Ramos (cell line): Measurements from ENCODE around the gene FAM114A2.
"Not testable (repeated sequence)": the region's sequence is repeated elsewhere in the genome, so short reads cannot be mapped to it uniquely, and the experiment has no call there.

Experiments
- in situ Hi-C: fragments of 300-500 bp; cut with MboI; formaldehyde crosslinking; loops from one replicate; pipeline ENCODE4 v1.14.3; 2022; ENCODE audit warnings: low sequenced_read_pairs; ENCODE audit not compliant: unreplicated experiment

FAM114A2 gene

DNA sequence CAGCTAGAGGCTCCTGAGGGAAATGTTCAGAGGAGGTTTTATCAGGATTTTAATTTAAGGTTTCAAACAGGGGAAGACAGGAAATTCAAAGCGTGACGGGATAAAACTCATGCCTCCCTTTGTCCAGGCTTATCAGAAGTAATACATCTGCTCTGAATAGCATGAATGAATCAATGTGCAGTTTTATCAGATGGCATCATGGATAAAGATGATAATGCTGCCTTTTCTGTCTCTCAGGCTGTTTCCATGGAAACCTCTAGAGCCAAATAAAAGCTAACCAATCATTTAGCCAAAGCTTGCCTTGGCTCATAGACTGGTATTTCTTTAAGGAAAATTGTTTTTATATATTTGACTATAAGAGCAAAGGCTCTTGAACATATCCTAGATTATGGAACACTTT lies 16.5 kb upstream of the FAM114A2 start:
- in situ Hi-C loops = no loop called here

DNA sequence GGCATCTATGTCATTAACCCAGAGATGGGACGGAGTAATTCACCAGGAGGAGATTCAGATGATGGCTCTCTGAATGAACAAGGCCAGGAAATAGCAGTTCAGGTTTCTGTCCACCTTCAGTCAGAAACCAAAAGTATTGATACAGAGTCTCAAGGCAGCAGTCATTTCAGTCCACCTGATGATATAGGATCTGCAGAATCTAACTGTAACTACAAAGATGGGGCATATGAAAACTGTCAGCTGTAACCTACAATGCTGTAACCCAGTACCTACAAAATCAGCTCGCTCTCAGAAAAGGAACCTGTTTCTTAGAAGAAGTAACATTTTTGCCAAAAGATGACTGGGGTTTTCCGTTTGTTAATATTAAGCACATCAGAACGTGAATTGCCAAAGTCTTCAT lies 14.8 kb upstream of the FAM114A2 start:
- in situ Hi-C loops = no loop called here

DNA sequence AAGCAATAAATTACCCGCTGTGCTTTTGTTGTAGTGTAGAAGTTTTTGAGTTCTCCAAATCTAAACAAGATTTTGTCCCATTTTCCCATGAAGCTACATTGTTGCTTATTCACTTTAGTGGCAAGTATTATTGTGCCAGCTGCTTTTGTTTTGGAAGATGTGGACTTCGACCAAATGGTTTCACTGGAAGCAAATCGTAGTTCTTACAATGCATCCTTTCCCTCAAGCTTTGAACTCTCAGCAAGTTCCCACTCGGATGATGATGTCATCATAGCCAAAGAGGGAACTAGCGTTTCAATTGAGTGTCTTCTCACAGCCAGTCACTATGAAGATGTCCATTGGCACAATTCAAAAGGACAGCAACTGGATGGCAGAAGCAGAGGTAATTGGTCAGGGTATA lies 10.9 kb upstream of the FAM114A2 start:
- in situ Hi-C loops = no loop called here

DNA sequence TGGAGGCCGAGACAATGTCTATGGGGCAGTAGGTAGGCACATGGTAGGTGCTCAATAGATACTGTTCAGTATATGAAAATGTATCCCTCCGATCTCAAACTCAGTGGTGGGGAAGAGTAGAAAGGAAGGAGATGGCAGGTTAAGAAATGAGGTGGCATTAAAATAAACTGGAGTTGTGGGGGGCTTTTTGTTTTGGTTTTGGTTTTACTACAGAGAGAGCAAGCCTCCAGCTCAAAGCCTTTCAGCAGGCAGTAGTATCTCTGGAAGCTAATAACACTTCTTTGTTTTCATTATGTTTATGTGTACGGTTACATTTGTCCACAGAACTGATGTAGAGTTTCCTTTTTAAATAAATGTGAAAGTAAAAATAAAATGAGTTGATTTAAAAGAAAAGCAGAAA lies 8.6 kb upstream of the FAM114A2 start:
- in situ Hi-C loops = no loop called here

DNA sequence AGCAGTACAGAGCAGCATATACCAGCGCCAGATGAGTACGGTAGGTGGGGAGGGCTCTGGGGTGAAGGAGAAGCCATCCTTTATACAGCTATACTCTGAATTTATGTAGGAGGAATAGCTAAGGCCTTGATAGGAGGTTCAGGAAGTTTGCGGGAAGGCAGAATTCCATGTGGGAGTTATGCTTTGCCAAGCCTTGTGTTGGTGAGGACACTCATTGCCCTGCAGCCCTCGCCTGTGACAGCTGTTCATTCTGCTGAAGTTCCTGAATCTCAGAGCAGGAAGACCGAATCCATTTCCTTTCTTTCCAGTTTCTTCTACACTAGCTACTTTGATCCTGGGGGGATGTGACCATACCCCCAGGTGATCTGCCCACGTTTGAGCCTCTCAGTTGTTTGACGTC lies 7.8 kb upstream of the FAM114A2 start:
- in situ Hi-C loops = no loop called here

DNA sequence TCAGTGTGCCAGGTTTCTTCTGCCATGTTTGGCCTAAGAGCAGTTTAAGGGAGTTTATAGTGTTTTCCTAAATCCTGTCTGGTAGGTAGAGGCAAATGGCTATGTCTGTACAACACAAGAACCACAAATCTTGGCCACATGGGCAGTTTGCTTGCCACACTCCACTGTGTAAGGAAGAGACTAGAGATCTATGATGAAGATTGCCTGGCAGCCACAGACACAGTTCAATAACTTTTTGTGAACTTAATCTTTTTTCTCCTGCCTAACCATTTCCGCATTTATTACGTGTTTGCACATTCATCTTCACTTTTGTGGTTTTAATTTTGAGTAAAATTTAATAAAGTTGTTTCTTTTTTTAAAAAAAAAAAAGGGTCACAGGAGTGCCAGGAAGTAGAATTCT lies 5.9 kb upstream of the FAM114A2 start:
- in situ Hi-C loops = no loop called here

DNA sequence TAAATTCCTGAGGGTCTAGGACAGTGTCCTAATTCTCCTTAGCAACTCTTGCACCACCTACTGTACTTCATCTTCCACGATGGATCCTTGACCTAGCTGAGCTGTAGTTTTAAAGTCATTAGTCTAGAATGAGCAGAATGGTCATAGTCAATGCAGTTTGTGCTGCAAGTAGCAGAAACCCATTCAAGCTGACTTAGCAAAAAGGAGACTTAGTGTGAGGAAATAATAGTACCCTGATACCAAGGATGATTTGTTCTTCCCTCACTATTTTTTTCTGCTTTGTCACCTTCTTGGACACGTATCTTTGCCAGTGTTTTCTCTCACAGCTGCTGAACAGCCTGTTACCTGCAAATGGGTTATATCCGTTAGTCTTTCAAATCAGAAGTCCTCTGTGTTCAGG lies 5.4 kb upstream of the FAM114A2 start:
- in situ Hi-C loops = no loop called here

DNA sequence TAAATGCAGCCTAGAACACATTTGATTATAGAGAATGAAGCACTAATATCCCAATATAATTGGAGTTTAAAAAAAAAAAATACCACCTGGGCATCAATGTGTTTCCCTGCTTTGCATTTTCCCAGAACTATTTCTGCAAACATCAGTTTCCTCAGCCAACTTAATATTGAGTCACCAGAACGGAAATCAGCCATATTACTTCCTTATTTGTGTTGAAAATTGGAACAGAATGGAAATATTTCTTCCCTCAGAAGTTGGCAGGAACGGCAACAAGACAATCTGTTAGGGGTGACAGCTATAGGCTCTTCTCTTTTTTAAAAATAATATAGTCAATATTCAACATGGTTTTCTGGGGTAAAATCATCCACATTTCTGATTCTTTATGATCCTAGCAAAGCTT lies 4.1 kb upstream of the FAM114A2 start:
- in situ Hi-C loops = no loop called here

DNA sequence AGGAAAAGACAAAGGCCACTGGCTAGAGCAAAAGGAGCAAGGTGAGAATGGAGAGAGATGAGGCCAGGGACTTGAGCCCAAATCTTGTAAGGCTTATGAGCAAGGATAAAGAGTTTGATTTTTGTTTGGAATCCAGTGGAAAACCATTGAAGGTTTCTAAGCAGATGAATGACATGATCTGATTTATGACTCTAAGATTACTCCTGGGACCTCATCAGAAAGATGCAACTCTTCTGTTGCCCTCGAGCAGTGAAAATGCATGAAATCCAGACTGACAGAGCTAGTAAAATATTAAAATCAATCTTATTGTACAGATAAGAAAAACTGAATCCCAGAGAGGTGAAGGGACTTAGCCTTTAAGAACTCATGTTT lies 734 bp upstream of the FAM114A2 start:
- in situ Hi-C loops = no loop called here

DNA sequence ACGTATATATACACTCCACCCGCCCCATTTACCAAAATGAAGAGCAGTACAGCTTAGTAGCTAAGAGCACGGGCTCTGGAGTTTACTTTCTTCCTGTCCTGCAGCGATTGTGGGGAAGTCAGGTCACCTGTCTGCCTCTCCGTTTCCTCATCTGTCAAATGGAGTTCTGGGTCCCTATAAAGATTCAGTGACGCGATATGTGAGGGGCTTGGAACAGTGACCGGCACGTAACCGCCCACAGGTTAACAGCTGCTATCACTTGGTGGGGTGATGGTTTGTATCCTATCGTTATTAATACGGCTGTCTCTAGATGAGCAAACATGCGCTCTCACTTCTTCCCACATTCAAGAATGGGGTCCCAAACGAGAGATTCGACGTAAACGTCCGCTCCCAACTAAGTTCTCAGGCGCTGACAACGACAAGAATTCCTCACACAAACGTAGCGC lies 426 bp downstream of the FAM114A2 start:
- in situ Hi-C loops = no loop called here

DNA sequence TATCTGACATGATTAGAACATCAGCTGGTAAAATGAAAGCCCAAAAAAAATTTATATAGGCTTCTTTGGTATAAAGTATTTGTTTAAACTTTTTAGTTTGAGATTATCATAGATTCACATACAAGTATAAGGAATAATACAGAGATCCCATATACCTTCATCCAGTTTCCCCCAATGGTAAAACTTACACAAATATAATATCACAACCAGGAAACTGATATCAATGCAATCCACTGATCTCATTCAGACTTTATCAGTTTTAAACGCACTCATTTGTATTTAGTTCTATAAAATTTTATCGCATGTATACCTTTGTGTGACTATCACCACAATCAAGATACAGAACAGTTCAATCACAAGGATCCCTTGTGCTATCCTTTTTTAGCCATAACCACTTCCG lies 3.8 kb downstream of the FAM114A2 start:
- in situ Hi-C loops = no loop called here

DNA sequence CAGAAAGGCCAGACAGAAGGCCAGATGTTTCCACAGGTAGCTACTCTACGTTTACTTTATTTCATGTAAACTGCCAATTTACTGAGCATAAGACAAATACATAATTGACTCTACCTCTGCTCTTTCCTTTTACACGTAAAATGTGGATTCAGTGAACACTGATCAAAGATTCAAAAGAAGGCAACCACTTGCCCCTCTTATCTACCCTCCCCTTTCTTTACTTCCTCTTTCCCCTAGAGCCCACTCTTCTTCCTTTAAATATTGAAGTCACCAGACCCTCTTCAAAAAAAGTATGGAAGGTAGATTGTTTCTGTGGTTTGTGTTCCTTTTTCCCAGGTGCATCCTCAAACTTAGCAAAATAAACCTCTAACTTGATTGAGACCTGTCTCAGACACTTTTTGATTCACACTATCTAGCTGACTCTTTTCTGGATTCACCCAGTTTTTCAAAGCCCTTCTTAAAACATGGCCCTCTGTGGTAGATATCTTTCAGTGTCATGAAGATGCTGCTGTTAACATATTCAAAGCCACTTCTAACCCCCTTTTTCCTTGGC lies 6.7 kb downstream of the FAM114A2 start:
- in situ Hi-C loops = no loop called here

DNA sequence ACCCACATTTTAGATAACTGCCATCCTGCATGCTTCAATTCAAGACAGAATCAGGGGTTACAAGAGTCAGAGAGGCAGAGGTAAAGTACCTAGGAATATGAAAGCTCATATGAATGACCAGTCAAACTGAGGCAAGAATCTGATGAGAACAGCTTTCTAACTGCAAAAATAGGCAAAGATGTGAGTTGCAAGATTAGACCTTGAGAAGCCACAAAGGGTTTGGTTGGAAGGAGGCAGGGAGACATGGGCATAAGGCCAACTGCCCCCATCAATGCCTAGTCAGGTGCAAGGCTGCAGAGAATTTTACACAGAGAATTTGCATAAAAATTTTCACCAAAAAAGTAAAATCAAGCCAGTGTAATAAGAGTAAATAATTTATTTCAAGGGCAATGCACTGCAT lies 12.8 kb downstream of the FAM114A2 start:
- in situ Hi-C loops = no loop called here

DNA sequence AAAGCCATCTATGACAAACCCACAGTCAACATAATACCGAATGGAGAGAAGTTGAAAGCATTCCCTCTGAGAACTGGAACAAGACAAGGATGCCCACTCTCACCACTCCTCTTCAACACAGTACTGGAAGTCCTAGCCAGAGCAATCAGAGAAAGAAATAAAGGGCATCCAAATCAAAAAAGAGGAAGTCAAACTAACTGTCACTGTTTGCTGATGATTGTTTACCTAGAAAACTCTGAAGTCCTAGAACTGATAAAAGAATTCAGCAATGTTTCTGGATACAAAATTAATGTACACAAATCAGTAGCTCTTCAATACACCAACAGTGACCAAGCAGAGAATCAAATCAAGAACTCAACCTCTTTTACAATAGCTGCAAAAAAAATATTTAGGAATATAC lies 19.8 kb downstream of the FAM114A2 start:
- in situ Hi-C loops = not testable (repeated sequence)

DNA sequence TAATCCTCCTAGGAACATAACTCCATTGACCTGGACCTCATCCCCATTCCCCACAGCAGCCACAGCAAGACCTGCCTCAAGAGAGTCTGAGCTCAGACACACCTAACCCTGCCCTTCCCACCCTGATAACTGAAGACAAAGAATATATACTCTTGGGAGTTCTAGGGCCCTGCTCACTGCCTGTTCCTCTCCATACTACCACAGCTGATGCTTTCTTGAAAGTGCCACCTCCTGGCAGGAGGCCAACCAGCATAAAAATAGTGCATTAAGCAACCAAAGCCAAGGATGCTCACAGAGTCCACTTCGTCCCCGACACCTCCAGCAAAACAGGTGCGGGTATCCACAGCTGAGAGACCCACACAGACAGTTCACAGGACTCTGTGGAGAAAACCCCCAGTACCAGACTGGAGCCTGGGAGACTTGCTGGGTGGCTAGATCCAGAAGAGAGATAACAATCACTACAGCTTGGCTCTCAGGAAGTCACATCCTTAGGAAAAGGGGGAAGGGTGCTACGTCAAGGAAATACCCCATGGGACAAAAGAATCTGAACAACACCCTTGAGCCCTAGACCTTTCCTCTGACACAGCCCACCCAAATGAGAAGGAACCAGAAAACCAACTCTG lies 23.5 kb downstream of the FAM114A2 start:
- in situ Hi-C loops = no loop called here

DNA sequence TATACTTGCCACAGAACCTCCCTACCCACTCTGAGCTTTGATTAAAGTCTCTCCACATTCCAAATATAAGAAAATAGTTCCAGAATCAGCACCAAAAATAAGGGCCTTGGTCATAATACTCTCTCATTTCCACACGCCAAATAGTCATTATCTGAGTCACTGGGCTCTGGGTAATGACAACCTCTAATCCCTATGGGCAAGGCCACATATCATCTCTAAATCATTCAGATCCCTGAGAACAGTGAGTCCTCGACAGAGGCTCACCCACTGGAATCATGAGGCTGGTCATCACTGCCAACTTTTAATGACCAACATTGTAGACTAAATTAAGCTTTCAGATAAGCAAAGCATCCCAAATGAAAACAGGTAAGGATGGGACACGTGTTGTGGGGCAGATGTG lies 28.1 kb downstream of the FAM114A2 start:
- in situ Hi-C loops = no loop called here

DNA sequence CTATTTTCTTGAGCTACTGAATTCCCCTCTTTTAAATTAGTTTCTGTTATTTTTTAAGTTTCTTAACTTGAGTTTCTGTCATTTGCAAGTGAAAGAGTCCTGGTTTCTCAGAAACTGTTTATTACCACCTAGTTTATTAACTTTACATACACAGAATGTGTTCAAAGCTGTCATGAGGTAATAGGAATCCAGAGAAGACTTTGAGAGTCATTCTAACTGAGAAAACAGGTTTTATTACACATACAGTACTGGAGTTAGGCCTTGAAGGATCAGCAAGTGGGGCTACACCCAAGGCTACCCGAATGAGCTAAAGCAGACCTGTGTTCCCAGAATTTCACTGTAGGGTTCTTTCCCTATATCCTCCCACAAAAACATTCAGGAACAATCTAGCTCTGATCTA lies 33.1 kb downstream of the FAM114A2 start:
- in situ Hi-C loops = no loop called here

DNA sequence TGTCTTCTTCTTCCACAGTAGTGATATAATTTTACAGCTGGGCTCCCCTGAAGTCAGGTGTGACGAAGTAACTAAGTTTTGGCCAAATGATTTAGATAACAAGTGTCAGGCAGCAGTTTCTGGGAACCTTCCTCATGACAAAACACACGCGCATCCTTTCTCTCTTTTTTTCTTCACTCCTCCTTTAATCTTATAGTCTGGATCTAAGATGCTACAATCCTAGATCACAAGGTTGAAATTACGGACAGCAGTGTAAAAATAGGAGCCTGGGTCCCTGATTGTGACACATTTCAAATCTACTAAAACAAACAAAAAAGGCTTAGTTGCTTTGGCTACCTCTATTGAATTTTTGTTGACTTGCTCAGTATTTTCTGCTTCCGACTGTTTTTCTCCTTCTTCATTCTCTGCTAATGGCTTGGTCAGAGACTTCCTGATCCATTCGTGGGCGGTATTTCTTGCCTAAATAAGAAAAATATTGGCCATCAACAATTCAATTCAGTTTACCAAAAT lies 36.1 kb downstream of the FAM114A2 start:
- in situ Hi-C loops = no loop called here

DNA sequence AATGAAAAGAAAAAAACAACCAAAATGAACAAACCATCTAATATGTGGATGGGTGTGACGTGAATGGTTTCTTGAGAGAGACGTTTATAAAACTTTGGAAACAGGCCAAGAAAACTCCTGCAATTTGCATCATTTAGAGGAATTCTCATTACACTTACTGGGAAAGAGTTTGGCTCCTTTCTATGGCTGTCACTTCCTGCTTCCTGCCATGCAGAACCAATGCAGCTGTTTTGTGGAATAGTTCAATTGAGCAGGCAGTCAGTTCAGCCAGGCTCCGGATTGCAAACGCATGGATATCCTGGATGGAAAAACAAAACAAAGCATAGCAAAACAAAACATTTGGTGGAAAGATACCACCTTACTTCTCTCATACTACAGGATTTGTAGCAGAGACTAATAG lies 36.6 kb downstream of the FAM114A2 start:
- in situ Hi-C loops = no loop called here

DNA sequence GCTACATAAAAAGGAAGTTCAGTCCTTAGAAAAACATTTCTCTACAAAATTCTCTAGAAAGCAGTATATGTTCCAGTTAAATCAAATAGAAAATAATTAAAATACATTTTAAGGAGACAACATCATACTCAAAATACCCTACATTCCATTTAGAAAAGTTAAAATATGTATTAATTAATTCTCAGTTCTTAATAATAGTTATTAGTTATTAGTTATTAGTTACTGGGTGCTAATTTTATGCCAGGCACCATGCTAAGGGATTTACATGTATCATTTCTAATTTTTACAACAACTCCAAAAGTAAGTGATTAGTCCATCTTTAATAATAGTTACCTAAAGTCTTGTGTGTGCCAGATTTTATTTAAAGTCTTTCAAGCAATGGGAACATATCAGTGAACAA lies 38.0 kb downstream of the FAM114A2 start:
- in situ Hi-C loops = no loop called here

DNA sequence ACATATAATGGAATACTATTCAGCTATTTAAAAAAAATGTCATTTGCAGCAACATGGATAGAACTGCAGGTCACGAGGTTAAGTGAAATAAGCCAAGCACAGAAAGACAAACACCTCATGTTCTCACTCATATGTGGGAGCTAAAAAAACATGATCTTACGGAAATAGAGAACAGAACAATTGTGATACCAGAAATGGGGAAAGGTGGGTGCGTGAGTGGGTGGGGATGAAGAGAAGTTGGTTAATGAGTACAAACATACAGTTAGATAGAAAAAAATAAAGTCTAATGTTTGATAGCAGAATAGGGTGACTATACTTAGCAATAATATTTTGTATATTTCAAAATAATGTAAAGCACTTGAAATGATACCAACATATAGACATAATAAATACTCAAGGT lies 38.7 kb downstream of the FAM114A2 start:
- in situ Hi-C loops = loop anchor here (25.0 kb wide), 2 partner anchors 412 to 612 kb away; no protein-coding TSS in a partner anchor

DNA sequence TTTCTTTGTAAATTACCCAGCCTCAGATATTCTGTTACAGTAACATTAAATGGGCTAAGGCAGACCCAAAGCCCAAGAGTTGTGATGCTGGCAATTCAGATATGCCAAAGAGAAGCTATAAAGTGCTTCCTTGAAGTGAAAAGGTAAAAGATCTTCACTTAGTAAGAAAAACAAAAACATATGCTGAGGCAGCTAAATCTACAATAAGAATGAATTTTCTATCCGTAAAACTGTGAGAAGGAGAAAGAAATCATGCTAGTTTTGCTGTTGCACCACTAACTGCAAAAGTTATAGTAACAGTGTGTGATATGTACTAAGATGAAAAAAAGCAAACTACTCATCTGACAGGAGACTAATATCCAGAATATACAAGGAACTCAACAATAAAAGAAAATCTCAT lies 39.9 kb downstream of the FAM114A2 start:
- in situ Hi-C loops = loop anchor here (25.0 kb wide), 2 partner anchors 414 to 614 kb away; no protein-coding TSS in a partner anchor
